Measurements from ENCODE around the gene PLEKHM1.

Gene PLEKHM1

DNA sequence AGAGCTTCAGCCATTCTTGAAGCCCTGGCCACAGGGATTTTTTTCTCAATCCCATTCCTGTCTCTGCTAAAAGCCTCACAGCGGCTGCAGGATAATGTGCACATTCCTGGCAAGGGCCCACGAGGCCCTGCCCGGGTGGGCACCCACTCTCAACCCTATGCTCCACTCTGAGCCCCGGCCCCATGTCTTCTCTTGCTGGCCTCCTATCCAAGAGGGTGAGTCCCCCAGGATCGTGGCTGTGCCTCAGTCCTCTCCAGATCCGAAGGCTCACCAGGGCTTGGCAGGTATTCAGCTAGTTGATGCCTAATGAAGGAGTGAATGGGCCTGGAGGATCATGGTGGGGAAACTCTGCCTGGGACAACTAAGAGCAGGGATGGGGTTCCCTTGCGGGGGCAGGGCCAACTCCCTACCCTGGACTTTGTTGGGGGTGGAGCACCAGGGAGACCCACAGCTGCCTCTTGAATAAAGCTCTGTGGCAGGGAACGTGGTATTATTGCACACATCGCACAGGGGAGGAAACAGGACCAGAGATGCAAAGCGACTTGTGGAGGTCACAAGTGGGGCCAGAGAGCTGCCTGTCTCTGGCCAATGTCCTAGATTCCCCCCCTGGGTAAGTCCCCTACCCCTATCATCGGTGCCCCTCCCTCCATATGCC lies 63.2 kb downstream of the PLEKHM1 start:
- no peak for DNase-seq

DNA sequence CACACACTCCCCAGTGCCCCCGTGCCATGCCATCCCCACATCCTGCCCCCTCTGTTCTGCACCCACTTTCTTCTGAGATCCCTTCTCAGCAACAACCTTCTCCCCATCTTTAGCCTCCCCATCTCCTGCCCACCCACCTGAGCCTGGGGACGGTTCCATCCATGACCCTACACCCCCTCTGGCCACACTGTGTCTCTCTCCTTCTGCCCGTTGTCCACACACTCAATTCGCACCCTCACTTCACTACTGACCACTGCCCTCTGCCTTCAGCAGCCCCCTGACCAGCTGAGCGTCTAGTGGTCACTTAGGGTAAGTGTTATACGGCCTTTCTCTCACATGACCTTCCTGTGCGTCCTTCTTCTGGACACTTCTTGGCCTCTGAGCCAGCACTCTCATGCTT lies 64.0 kb downstream of the PLEKHM1 start:
- DNase-seq, result no peak

DNA sequence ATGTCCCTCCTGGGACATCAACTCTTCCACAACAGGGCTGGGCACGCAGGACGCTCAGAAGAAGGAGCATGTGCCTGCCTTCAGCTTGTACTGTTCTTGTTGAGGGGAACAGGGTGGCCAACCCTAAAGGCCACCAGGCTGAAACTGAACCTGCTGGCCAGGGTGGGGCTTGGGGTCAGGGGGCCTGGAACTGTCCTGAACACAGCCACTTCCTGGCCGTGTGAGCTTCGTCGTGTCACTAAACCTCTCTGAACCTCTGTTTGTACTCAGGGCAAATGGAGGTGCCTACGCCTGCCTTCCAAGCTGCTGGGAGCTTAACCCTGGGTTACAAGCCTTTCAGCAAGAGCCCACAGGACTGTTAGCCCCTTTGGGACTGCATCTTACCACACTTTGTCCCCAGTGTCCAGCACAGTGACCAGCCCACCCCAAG lies 64.5 kb downstream of the PLEKHM1 start:
- DNase-seq, result no peak

DNA sequence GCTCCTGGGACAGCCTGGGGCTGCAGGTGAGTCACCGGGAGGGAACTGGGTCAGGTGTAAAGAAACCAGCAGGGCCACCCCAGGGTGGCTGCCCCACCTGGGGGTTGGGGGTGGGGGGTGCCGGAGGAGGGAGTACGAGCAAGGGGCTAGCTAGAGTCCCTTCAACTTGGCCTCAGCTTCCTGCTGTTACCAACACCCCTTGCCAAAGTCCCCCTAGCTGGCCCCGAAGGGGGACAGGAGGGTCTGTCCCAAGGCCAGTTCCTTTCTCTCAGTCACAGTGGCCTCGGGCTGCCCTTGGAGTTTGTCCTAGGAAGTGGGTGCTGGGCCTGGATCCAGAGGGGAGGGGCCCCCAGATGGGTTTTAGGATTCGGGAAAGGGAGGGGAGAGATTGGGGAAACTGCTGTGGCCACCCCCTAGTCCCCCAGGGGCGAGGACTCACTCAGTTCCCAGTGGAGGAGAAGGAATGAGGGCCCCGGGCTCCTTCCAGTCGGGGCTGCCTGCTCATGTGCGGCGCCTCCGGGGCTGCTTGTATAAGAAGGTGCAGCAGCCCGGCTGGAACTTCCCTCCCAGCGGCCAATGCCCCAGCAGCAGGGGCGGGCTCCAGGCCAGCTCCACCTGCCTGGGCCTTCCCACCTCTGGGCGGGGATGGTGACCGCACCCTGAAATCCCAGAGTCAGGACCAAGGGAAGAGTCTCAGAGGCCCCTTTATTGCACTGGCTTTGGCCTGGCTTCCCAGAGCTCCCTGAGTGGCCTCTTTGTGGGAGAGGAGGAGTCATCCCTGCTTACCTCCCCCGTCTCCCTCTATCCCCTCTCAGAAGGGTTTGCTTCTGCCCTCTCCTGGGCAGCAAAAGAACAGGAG lies 65.2 kb downstream of the PLEKHM1 start:
- DNase-seq, result peak; percentile 51 to 77 (median 64)

DNA sequence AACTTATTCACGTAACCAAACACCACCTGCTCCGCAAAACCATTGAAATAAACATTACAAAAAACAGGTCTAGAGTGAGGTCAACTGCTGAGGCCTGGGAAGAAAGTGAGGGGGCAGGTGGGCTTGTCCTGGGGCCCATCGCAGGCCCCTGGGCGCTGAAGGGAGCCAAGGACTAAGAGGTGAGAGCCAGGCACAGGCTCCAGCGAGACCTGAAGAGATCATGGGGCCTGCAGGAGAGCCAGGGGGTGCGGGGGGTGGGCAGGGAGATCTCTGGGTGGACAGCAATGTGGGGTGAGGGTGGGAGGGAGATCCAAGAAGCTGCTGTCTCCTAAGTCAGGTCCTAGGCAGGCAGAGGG lies 65.8 kb downstream of the PLEKHM1 start:
- no peak for DNase-seq

DNA sequence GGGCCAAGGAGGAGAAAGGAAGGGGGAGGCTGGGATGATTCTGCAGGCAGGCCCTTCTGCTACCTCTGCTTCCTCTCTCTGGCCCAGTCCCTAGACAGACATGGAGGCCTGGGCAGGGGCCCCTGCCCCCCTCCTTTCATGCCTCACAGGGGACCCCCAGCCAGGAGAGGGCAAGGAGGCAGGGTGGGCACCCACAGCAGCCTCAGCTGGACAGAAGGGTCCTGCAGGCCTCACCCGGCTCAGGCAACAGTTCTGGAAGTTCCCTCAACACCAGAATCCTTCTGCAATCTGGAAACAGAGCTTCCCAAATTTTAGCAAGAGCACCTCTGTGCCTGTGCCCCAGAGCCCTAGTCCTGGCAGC lies 66.6 kb downstream of the PLEKHM1 start:
- no peak for DNase-seq

DNA sequence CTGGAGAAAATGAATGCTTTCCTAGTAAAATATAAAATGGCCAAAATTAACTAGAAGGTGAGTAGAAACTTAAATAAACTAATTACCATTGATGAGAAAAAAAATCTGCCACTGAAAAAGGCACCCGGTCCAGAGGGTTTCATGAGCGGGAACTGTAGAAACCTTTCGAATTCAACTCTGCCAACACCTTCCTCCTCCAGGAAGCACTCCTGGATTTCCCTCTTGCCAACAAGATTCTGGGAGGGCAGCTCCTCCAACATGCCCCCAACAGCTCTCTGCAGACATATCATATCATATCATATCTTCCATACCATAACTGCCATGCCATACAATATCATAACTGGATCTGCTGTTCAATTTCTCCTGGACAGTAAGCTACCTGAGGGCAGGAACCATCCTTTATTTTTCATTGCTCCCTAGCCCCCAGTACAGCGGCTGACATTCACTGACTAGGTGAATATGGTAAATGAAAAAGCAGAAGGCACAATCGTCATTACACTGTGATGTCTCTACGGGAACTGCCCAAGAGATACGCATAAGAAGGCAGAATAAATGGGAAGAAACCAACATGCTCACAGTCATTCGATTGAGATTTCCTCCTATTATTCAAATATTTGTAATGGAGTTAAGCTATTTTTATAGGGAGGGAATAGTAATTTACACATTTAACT lies 67.1 kb downstream of the PLEKHM1 start:
- DNase-seq, result peak in 1 of 4 experiments; percentile 30

DNA sequence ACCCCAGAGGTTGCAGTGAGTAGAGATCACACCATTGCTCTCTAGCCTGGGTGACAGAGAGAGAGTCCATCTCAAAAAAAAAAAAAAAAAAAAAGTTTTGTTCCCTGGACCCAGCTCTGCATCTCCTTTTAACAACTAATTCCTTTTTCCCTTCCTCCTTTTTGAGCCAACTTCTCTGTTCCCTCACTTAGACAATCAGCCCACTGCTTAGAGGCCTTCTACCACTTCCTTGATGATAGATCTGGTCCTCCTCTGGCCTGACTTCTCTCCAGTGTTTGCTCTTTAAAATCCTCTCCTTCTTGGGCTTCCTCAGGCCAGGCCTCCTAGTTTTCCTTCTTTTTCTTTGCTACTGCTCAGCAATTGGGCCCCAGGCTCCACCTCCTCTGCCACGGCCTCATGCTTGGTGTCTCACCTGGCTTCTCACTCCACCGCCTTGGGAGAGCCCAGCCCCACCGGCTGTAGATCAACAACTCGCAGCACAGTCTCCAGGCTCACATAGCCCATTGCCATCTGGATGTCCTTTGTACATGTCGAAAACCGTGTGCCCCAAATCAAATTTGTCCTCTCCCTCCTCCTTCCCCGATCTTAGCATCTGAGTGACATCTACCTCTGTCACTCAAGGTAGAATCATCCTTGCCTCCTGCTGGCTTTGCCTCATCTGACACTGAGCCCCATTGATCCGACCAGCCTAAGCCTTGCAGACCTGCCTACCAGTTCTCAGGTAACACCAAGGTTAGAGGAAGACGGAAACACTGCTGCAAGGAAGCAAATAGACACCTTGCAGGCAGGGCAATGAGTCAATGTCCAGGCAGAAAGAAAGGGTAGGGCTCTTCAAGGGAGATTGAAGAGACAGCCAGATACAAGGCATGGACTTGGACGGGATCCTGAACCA lies 75.3 kb downstream of the PLEKHM1 start:
- DNase-seq, result peak; percentile 42 to 76 (median 62)

DNA sequence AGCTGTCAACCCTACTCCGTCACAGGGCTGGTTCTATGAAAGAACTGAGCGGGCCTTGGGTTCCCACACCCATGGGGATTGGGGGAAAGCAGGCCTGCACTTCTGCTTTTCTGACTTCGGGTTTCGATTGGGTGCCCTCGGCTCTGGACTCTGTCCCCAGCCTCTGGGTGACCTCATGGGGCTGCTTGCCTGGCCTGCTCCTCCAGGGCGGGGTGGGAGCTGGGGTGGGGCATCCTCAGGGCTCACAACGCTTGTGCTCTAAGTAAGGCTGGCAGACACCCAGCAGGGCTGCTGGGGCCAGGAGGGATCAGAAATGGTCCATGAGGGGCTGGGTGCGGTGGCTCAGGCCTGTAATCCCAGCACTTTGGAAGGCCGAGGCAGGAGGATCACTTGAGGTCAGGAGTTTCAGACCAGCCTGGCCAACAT lies 77.0 kb downstream of the PLEKHM1 start:
- peak; percentile 92 to 95 (median 94) for DNase-seq

DNA sequence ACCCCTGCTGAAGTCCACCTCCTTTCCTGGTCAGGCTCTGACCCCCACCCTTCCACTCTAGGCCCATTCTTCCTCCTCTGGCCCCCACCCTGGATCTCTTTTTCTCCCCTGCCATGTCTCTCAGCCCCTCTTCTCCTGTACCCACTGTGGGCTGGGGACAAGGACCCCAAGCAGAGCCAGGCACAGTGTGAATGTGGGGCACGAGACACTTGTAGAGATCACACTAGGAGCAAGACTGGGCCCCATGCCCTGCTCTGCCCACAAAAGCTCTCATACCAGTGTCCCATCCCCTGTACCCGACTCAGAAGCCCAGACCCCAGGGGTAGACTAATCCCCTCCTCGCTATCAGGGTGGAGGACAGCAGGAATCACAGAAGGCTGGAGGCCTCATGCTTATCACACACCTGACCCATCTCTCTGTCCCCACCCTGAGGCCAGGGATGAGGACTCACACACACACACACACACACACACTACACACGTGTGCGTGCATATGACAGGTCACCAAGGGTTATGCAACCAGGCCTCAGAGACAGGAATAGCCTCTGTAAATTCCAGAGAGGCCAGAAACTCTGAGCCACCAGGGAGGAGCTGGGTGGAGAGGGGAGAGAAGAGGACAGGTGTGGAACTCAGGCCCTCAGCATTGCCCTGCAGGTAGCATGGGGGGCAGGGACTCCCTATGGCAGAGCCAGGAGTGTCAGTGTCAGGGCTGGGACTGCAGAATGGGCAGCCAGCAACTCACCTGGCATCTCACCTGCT lies 79.0 kb downstream of the PLEKHM1 start:
- DNase-seq, result peak; percentile 40 to 59 (median 54)

DNA sequence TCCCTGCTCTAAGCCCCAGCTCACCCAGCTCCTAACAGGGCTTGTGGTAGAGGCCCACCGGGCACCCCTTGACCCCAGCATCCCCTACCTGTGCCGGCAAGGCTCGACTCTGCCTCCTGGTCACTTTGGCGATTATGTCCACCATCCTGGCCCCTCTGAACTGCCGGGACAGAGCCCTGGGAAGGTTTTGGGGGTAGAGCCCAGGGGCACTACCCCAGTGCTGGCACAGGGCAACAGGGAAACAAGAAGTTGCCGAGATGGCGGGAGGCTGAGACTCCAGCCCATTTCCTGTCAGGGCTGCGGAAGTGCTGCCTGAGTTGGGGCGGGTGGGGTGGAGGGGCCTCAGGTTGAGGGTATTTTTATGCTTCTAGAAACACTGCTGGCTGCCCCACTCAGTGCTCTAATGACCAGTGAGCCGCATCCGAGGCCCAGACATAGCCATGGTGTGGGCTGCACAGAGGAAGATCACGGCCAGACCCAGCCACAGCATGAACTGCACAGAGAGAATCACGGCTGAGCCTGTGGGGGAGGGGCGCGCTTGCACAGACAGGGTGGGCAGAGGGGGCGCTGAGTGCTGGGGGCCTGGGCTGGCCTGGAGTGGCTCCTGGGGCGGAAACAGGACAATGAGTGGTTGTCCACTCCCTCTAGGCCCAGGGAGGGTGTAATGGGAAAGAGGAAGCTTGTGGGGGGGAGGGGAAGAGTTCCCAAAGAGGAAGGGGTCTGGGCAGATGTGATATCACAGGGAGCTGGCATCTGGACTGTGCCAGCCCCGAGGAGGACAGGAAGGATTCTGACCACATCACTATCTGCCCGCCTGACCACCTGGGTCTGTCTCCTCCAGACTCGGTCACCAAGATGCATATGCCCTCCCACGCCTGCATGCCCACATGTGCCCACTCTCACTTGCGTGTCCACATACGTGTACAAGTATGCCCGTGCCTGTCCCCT lies 80.1 kb downstream of the PLEKHM1 start:
- peak; percentile 81 to 88 (median 85) for DNase-seq

DNA sequence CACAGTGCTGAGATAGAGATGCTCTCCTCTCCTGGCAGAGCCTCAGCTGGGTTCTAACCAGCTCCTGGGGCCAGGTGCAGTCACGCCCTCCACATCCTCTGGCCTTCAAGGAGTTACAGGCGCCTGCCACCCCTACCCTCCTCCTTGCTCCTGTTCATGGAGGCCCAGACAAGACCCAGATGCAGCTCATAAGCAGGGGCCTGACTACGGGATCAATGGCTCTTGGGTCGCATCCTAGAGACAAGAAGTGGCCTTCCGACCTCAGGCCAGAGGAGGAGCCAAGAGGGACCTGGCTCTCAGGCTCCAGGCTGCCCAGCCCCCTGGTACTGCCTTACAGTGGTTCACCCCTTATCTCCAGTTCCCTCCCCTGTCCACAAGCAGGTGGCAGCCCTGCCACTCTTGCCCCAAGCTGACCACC lies 80.9 kb downstream of the PLEKHM1 start:
- no peak for DNase-seq

DNA sequence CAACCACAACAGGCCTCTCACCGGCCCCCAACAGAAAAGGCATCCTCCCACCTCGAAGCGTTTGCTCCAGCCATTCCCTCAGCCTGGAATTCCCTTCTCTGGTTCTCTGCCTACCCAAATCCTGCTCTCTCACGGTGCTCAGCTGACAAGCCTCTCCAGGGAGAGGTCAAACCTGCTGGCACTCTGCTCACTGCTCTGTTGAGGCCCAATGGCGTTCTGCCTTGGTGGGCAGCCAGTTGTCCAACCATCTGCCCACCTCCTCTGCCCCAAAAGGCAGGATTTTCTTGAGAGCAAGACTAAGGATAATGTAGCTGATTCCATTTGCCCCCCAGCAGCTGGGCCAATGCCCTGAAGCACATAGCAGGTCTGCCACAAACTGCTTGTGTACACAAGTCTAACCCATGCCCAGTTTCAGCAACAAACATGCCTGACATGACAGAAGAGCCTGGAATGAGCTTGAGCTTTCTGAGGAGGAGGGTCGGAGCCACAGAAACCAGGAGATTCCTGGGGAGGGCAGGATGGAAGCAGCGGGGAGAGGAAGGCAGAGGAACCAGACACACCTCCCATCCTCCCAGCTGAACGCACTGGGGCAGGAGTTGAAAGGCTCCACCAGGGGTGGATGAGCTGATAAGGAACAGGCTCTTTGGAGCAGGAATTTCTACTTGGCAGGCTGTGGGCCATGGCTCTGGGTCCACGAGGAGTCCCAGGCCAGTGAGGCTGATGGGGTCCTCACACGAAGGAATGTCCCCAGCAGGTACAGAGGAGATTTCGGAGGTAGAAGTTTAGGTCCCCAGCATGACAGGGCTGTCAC lies 81.7 kb downstream of the PLEKHM1 start:
- no peak for DNase-seq

DNA sequence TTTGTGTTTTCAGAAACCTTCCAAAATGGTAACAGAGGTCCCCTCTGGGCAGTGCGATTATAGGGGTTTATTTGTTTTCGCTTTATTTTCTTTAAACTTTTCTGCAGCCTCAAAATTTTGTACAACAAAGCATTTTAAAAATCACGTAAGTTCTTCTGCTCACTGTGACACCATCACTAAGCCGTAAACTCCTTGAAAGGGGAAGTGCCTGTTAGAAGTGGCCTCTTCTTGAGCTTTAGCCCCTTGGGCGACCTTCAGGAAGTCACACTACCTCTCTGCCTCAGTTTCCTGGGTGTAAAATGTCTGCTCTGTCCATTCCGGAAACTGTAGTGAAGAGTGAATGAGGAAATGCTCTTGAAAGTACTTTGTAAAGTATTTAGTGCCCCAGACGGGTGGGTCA lies 84.4 kb downstream of the PLEKHM1 start:
- DNase-seq, result peak in 2 of 4 experiments; percentile 40 to 50

DNA sequence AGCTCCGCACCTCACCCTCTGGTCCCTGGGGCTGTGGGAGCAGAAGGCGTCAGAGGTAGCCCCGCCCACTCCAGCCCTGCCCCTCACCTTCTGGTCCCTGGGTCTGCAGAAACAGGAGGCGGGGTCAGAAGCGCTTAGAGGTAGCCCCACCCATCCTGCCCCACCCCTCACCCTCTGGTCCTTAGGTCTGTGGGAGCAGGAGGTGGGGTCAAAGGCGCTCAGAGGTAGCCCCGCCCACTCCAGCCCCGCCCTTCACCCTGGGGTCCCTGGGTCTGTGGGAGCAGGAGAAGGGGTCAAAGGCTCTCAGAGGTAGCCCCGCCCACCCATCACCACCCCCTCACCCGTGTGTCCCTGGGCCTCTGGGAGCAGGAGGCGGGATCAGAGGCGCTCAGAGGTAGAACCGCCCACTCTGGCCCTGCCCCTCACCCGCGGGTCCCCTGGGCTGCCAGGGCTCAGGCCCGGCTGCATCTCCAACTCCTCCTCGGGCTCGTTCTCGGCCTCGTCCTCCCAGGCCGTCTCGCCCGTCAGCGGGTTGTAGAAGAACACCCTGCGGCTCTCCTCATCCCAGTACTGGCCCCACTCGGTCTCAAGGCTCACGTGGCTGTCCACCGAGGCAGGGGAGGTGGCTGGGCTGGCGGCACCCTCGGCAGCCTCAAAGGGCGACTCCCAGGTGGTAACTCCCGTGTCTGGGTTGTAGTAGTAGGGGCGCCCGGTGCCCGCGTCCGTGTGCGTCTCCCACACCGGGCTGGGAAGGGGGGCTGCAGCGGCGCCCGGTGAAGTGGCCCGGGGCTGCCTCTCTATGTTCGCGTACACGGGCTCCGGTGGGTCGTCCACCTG lies 85.1 kb downstream of the PLEKHM1 start:
- DNase-seq, result no peak

DNA sequence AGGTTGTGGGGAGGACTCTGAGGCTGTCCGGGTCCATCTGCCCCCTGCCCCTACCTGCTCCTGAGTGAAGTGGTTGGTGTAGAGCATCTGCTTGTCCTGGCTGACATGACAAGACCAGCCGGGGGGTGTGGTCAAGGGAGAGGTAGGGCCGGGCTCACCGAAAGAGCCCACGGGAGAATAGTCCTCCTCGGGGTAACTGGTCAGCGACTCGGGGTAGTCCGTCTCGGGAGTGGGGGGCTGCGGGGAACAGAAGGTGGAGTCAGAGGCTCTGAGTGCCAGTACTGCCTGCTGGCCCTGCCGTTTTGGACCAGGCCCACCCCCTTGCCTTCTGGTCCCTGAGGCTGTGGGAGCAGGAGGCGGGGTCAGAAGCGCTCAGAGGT lies 85.7 kb downstream of the PLEKHM1 start:
- no peak for DNase-seq

DNA sequence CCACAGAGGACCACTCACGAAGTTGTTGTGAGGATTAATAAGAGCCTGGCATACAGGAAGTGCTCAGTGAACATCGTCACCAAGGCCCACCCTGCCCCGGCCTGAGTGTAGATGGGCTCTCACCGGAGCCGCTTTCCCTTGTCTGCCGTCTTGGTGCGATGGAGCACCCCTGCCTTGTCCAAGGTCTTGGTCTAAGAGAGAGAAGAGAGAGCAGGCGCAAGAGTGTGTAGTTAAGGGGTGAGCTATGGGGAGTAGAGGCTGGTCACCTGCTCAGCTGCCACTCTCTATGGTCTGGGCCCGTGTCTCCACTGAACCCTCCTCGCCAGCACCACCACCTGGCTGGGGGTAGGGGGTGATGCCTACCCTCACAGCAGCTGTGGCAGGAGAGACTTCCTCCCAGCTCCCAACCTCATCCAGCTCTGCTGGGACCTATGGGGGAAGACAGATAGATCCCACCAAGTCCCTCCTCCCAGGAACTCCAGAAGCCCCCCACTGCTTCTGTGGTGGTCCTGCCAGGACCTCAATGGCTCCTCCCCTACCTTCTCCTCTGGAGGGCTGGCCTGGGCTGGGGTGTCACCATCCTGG lies 86.5 kb downstream of the PLEKHM1 start:
- no peak for DNase-seq

DNA sequence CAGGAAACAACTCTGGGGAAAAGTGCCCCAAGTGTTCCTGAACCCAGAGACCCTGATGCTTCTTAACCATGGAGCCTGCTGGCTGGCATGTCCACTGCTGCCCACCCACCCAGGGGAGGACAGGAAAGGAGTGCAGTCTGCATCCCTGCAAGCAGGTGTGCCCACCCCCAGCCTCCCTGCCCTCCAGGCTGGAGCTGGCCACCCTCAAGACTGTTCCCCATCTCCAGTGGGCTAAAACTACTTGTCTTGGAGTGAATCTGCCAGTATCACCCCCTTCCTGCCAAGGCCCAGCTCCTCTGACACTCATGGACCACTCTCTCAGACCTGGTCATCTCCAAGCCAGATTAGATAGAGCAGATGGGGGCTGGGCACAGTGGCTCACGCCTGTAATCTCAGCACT lies 87.6 kb downstream of the PLEKHM1 start:
- DNase-seq, result no peak
